B cell (primary cell): ENCODE results near the gene TBCEL. TPM values are rescaled to one million over a fixed set of nuclear protein-coding genes. Genes with fewer than 3 reads are reported as not detected.

Experiments used
- ATAC-seq: fragments of 200-7000 bp; cut with Tn5 transposase; one replicate; pipeline ENCODE4 v1.10.0; 2021; ENCODE audit warnings: low read depth, mild to moderate bottlenecking, moderate number of reproducible peaks, moderate library complexity
- CTCF ChIA-PET: fragments of 350-600 bp; sonication (Branson Sonifier 250); formaldehyde crosslinking; loops from one replicate; lab custom pipeline; 2021; ENCODE audit warnings: antibody characterized with exemption, inconsistent platforms; lab: Charles Lee
- POLR2A ChIA-PET: fragments of 350-600 bp; sonication (Branson Sonifier 250); formaldehyde crosslinking; loops from one replicate; lab custom pipeline; 2021; ENCODE audit warnings: antibody characterized with exemption; lab: Charles Lee
- DNase-seq: peaks from one replicate; pipeline ENCODE4 v3.0.0; 2013
- H2AFZ ChIP-seq: 2 replicates; pipeline ENCODE4 v1.6.1; 2012; ENCODE audit warnings: mild to moderate bottlenecking, low read depth, low read length; ENCODE audit not compliant: insufficient read depth, poor library complexity, severe bottlenecking
- H3K27ac ChIP-seq, 2 donors: 1 replicate in 1 of 2; 2 replicates in 1 of 2; pipeline ENCODE4 v1.5.1; 2012 to 2013; ENCODE audit warnings: low read length in 2 of 2, mild to moderate bottlenecking in 2 of 2, moderate library complexity in 1 of 2
- H3K27me3 ChIP-seq, 4 experiments: fragments of 200-600 bp in 1 of 4; sonication (generic) in 1 of 4; replicated peaks in 1 of 4; 1 replicate in 2 of 4; 2 replicates in 2 of 4; pipeline versions ENCODE4 v1.6.1 to v1.7.0; 2013 to 2016; ENCODE audit warnings: low read length in 3 of 4, mild to moderate bottlenecking in 2 of 4, mixed read lengths in 1 of 4, moderate library complexity in 1 of 4; ENCODE audit not compliant: insufficient read depth in 4 of 4, control insufficient read depth in 3 of 4; ENCODE audit errors: control extremely low read depth in 1 of 4
- H3K36me3 ChIP-seq, 2 experiments: replicated peaks in 1 of 2; 1 replicate in 1 of 2; 2 replicates in 1 of 2; pipeline versions ENCODE4 v1.6.1 to v1.7.1; 2013; ENCODE audit warnings: low read length in 1 of 2; ENCODE audit not compliant: insufficient read depth in 2 of 2, control insufficient read depth in 1 of 2; ENCODE audit errors: control extremely low read depth in 1 of 2, extremely low read depth in 1 of 2
- H3K4me1 ChIP-seq, 2 donors: fragments of 200-600 bp in 1 of 2; sonication (generic) in 1 of 2; 1 replicate in 1 of 2; 2 replicates in 1 of 2; pipeline versions ENCODE4 v1.5.1 to v1.6.1; 2013 to 2017; ENCODE audit warnings: low read length in 2 of 2; ENCODE audit not compliant: control insufficient read depth in 2 of 2, insufficient read depth in 2 of 2
- H3K4me2 ChIP-seq: replicated peaks from 2 replicates; pipeline ENCODE3; 2012; ENCODE audit warnings: mild to moderate bottlenecking, low read depth, low read length; ENCODE audit not compliant: poor library complexity, severe bottlenecking
- H3K4me3 ChIP-seq, 5 experiments: fragments of 200-600 bp in 1 of 5; sonication (generic) in 1 of 5; 1 replicate in 3 of 5; 2 replicates in 2 of 5; pipeline versions ENCODE4 v1.5.1 to v1.7.0; 2011 to 2016; ENCODE audit warnings: low read length in 4 of 5, mild to moderate bottlenecking in 4 of 5, low read depth in 2 of 5, control low read depth in 1 of 5, moderate library complexity in 1 of 5; ENCODE audit not compliant: insufficient read depth in 1 of 5; ENCODE audit errors: control extremely low read depth in 1 of 5, extremely low read depth in 1 of 5
- H3K79me2 ChIP-seq: fragments of 200-600 bp; sonication (generic); one replicate; pipeline ENCODE4 v1.6.0; 2016; ENCODE audit warnings: low read length; ENCODE audit not compliant: control insufficient read depth, insufficient read depth
- H3K9ac ChIP-seq: fragments of 200-600 bp; sonication (generic); 2 replicates; pipeline ENCODE4 v1.6.1; 2017; ENCODE audit warnings: mild to moderate bottlenecking, low read length, moderate library complexity
- H3K9me3 ChIP-seq, 3 donors: one replicate each; pipeline versions ENCODE4 v1.6.1 to v1.7.1; 2013; ENCODE audit warnings: low read length in 2 of 3; ENCODE audit not compliant: control insufficient read depth in 2 of 3, insufficient read depth in 1 of 3; ENCODE audit errors: control extremely low read depth in 1 of 3
- H4K20me1 ChIP-seq: 2 replicates; pipeline ENCODE4 v1.6.0; 2012; ENCODE audit warnings: mild to moderate bottlenecking, low read length; ENCODE audit not compliant: insufficient read depth, control insufficient read depth, poor library complexity, severe bottlenecking
- H3K27ac Mint-ChIP-seq: one replicate; pipeline ENCODE4 v1.8.0; 2021; ENCODE audit warnings: mixed read lengths
- H3K27me3 Mint-ChIP-seq: one replicate; pipeline ENCODE4 v1.8.0; 2021; ENCODE audit warnings: mixed read lengths
- H3K4me1 Mint-ChIP-seq: one replicate; pipeline ENCODE4 v1.8.0; 2021; ENCODE audit warnings: mixed read lengths
- H3K4me3 Mint-ChIP-seq: one replicate; pipeline ENCODE4 v1.8.0; 2021; ENCODE audit warnings: mixed read lengths
- H3K9me3 Mint-ChIP-seq: one replicate; pipeline ENCODE4 v1.8.0; 2022; ENCODE audit warnings: mixed read lengths; ENCODE audit not compliant: insufficient read depth
- EZH2 ChIP-seq: IDR thresholded peaks from 2 replicates; pipeline ENCODE4 v1.6.1; 2012; ENCODE audit warnings: borderline replicate concordance, low read depth, mild to moderate bottlenecking, moderate library complexity, low read length; ENCODE audit not compliant: insufficient read depth, poor library complexity, severe bottlenecking
- whole genome bisulfite sequencing: methylation state at CpG from one replicate; pipeline ENCODE4 v1.1.5; 2013; ENCODE audit warnings: missing lambda C conversion rate; ENCODE audit not compliant: insufficient coverage; 5-methylcytosine and 5-hydroxymethylcytosine counted together
- intact Hi-C: fragments of 100-400 bp; cut with micrococcal nuclease; formaldehyde crosslinking; loops from one replicate; pipeline ENCODE4 v1.10.0; 2022
- polyA plus RNA-seq: library from polyadenylated mRNA; depleted of rRNA; stranded (reverse); fragments of >200 nt; gene quantifications from 2 replicates; pipeline ENCODE4 v1.2.3, GENCODE V29; 2012
- total RNA-seq, 2 donors: library from RNA; stranded (reverse); fragments of 120-200 nt in 1 of 2; gene quantifications; 1 replicate in 1 of 2; 2 replicates in 1 of 2; pipeline versions ENCODE4 v1.2.3 to v1.2.4, GENCODE V29; 2013 to 2022
- TF ChIP-seq, protein P1 (sequence below): fragments of 200-600 bp; IDR thresholded peaks from one replicate; pipeline ENCODE4 v1.8.0; 2022; ENCODE audit warnings: antibody characterized with exemption, mild to moderate bottlenecking

Gene TBCEL
- total and polyA plus RNA-seq, 2 donors (not counting 1 experiment from before 2014, with no cell fraction given) = 3.5 to 22.8 TPM

GRCh38 chr11:120994091-120994859 is 29.6 kb upstream of the TBCEL start:
- Histone ChIP-seq H2AFZ (no peak overlapping the region), H3K4me2 (no peak overlapping the region), H3K27ac (no peak overlapping the region), H3K9me3 (no peaks in the 10 kb centered on the region), H3K27me3 (peaks cover 0 to 6% (median 2%) of the 10 kb centered on the region in 4 experiments), H4K20me1 (no peaks in the 10 kb centered on the region), H3K4me3 (no peak overlapping the region), H3K36me3 (no peaks in the 10 kb centered on the region), H3K79me2 (no peaks in the 10 kb centered on the region), H3K4me1 (no peaks in the 10 kb centered on the region), H3K9ac (no peak overlapping the region)
- H3K27ac Mint-ChIP-seq = no peak overlapping the region
- DNase-seq (no peak), ATAC-seq (no peak)
- no peak for TF ChIP-seq EZH2
- TF ChIP-seq, protein P1, sequence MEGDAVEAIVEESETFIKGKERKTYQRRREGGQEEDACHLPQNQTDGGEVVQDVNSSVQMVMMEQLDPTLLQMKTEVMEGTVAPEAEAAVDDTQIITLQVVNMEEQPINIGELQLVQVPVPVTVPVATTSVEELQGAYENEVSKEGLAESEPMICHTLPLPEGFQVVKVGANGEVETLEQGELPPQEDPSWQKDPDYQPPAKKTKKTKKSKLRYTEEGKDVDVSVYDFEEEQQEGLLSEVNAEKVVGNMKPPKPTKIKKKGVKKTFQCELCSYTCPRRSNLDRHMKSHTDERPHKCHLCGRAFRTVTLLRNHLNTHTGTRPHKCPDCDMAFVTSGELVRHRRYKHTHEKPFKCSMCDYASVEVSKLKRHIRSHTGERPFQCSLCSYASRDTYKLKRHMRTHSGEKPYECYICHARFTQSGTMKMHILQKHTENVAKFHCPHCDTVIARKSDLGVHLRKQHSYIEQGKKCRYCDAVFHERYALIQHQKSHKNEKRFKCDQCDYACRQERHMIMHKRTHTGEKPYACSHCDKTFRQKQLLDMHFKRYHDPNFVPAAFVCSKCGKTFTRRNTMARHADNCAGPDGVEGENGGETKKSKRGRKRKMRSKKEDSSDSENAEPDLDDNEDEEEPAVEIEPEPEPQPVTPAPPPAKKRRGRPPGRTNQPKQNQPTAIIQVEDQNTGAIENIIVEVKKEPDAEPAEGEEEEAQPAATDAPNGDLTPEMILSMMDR = no peak
- no CpG with 5 or more reads among the region's 1 CpG for WGBS
- ChIA-PET CTCF (no interaction called here), POLR2A (interaction anchor here (0.6 kb wide), 1 partner anchor 473 kb away, joined by 6 read pairs; no protein-coding TSS in a partner anchor)
- intact Hi-C loops = no loop called here
- H3K9me3 Mint-ChIP-seq = no peaks in the 10 kb centered on the region
- H3K27me3 Mint-ChIP-seq = peaks cover 17% of the 10 kb centered on the region
- no peak overlapping the region for H3K4me3 Mint-ChIP-seq
- H3K4me1 Mint-ChIP-seq = no peaks in the 10 kb centered on the region

DNA sequence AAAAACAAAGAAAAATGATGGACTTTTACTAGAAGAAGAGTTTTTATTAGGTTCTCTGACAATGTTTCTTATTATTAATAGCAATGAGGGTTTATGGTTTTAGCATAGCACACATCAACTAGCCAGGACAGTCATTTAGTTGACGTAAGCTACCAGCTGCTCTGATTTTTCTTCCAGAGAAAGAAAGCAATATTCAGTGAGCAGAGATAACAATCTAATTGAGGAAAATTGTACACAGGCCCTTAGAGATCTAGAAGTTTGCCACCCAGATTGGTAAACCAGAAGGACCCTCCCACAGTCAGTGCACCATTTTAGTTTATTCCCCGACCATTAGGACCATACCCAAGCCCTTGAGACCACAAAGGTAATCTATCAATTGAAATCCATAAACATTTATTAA is 28.7 kb upstream of the TBCEL start:
- Histone ChIP-seq H2AFZ (no peak overlapping the region), H3K4me1 (no peaks in the 10 kb centered on the region), H3K4me3 (no peak overlapping the region), H3K79me2 (no peaks in the 10 kb centered on the region), H3K4me2 (no peak overlapping the region), H3K9me3 (no peaks in the 10 kb centered on the region), H3K27ac (no peak overlapping the region), H3K36me3 (no peaks in the 10 kb centered on the region), H3K9ac (no peak overlapping the region), H4K20me1 (no peaks in the 10 kb centered on the region), H3K27me3 (peaks cover 0 to 10% (median 1%) of the 10 kb centered on the region in 4 experiments)
- DNase-seq (no peak), ATAC-seq (no peak)
- TF ChIP-seq, protein P1 = no peak
- TF ChIP-seq EZH2 = no peak
- intact Hi-C loops = no loop called here
- ChIA-PET CTCF (interaction anchor here (1.1 kb wide), 1 partner anchor 10 kb away, joined by 3 read pairs; no protein-coding TSS in a partner anchor), POLR2A (no interaction called here)
- Mint-ChIP-seq H3K27ac (no peak overlapping the region), H3K9me3 (no peaks in the 10 kb centered on the region), H3K4me3 (no peak overlapping the region), H3K4me1 (no peaks in the 10 kb centered on the region), H3K27me3 (peaks cover 22% of the 10 kb centered on the region)
- WGBS = no CpG with 5 or more reads among the region's 2 CpGs
